Activated CD8-positive, alpha-beta memory T cell treated with anti-CD3 and anti-CD28 coated beads, Interleukin-2, amount 50 U/mL, for 1 hour (primary cell): ENCODE data around the gene ADD2.
A peak's percentile ranks its signal among the peaks of the same experiment; 100 is the strongest.
"Not testable (repeated sequence)": the region's sequence is repeated elsewhere in the genome, so short reads cannot be mapped to it uniquely, and the experiment has no call there.

Experiments used
- DNase-seq: peaks from one replicate; pipeline ENCODE4 v3.0.0-alpha.2; 2020; ENCODE audit errors: extremely low read depth

Gene ADD2

DNA sequence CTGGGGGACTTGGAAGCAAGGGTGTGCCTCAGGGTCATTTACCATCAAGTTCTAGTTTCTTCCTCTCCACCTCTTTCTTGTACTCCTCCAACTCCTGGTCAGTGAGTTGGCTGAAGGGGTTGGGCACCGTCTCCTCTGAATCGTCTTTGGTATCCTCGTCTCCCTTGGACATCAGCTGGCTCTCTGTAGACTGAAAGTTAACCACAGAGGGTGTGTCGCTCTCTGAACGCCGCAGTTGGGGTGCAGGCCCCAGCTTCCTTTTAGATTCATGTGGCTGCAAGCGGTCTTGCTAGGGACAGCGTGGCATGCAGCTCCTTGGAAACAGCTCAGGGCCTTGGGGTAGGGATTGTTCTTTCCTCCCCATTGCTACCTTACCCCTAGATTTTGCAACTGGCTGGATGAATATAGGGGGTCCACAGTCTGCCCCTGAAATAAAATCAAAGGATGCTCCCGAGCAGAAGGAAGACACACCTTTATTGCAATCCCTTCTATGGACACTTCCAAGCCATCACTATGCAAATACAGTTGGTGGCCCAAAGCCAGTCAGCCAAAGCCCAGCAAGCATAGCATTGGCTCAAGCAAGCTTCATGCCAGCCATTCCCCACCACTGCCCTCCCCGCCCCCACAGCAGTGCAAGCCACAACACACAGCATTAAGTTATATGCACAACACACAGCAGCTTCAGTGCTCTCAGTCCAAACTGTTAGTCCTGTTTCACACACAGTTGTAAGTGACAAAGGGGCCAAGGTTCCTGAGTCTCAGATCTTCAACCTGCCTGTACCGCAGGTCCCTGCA lies 93.2 kb downstream of the ADD2 start:
- no peak for DNase-seq

GRCh38 chr2:70673041-70673647 lies 94.9 kb downstream of the ADD2 start:
- DNase-seq: no peak

DNA sequence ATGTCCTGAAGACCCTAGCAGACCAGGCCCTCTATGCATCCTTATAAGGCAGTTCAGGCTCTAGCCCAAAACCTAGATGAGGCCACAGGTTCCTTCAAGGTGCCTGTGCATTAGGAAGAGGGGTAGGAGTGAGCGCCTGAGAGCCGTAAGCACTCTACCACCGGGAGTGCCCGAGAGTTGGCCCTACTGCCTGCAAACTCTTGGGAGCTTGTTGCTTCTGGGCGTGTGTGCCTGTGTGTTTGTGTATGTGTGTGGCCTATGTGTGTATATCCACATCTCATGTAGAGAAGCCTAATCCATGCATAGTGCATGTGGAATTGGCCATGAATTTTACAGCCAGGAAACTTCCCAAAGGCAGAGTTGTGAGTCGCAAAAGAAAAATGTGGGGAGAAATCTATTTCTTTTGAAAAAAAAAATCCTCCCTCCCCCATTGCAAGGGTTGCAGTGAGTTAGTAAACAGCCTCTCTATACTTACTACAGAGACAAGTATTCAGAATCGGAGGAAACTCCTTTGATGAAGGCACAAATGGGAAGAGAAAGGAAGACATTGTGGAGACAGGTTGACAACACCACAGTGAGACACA lies 96.8 kb downstream of the ADD2 start:
- no peak for DNase-seq

GRCh38 chr2:70670626-70671025 lies 97.4 kb downstream of the ADD2 start:
- no peak for DNase-seq

DNA sequence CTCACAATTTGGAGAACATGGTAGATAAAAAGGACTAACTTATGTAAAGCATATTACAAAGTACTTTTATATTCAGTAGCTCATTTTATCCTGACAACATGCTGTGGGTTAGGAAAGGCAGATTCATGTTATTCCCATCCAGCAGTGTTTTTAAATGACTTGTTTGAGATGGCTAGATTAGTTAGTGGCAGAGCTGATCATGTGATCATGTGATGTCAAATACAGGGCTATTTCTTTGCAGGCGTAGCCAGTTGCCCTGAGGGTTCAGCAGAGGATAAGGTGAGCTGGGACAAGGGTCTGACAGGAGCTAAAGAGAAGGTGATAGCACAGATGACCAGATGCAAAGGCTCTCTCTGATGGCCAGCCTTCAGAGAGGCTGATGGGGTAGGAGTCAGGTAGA lies 97.8 kb downstream of the ADD2 start:
- no peak for DNase-seq

- DNase-seq: no peak
Measured at GRCh38 chr2:70668911-70669310, 99.1 kb downstream of the ADD2 start.

GRCh38 chr2:70668432-70668831 lies 99.6 kb downstream of the ADD2 start:
- DNase-seq: no peak

DNA sequence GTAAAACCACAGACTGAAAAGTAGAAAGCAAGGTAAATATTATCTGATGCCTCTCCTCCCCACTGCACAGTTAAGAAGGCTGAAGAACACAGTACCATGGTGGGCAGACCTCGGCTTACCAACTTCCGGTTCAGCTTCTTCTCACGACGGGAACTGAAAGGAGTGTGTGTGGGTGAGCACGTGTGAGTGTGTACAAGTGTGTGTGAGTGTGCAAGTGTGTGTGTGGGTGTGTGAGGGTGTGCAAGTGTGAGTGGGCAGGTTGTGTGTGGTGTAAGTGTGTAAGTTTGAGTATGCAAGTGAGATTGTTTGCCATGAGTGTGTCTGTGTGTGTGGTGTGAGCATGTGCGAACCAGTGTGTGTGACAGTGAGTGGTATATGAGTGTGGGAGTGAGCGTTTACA lies 103.5 kb downstream of the ADD2 start:
- no peak for DNase-seq

DNA sequence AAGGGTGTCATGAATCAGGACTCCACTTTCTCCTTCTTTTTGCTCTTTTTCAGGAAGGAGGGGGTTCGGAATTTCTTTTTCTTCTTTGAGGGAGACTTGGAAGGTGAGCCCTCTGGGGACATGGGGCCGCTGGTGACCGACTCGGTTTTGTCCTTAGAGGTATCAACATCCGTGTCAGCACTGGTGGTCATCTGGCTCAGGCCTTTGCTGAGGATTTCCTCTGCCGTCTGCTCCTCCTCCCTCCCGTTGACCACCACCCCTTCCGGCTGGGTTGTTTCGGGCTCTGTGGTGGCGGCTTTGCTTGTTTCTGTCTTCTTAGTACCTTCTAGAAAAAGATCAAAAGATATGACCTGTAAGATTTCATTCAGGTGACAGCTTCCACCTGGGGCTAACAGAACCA lies 104.6 kb downstream of the ADD2 start:
- DNase-seq: no peak

- no peak for DNase-seq
Measured at GRCh38 chr2:70659551-70659950, 108.4 kb downstream of the ADD2 start.

DNA sequence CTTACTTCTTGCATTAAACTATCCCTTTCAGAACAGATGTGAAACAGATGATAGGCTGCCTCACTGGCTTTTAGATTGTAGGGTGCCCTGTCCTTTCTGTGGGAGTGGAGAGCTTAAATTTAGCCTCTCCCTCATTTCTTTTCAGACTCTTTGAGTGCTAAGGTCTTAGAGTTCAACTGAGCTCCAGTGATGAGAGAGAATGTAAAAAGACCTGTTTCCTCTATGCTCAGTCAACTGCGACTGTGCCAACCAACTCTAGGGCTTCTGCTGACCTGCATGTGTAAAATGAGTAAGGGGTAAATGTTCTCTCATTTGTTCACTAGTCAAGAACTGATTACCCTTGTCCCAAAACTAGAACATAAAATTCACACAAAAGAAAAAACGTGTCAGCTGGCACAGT lies 109.5 kb downstream of the ADD2 start:
- DNase-seq: no peak

DNA sequence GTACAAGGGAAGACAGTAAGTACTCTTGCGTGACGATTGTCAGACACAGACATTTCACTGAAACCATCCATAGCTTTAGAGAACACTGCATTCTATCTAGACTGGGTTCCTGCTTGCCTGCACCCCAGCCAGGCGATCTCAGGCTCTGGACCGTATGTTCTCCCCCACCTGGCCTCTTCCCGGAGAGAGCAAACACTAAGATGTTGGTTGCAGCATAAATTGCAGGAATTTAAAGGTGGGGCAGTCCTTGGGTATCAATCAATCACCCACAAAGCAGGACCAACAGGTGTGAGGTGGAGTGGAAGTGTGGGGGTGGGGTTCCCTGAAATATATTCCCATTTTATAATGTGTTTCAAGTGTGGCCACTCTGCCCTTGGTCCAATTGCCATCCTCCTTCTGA lies 110.8 kb downstream of the ADD2 start:
- DNase-seq: no peak

- DNase-seq: peak; percentile 26
Measured at GRCh38 chr2:70656421-70657010, 111.5 kb downstream of the ADD2 start.

DNA sequence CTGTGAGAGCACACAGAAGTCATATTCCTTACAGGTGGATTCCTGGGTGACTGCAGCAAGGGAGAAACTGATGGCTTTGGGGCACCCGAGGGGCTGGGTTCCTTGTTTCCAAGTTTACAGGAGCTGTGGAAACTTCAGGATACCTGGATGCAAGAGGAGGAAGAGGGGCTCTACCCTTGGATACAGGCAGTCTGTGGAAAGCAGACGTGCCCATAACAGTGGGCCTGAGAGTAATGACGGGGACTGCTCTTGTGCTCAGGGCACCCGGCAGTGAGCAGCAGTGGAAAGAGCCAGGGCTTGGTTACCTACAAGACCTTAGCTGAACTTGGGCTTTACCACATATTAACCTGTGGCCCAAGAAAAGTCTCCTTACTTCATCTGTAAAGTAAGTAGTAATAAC lies 112.2 kb downstream of the ADD2 start:
- DNase-seq: no peak

GRCh38 chr2:70655211-70655610 lies 112.8 kb downstream of the ADD2 start:
- not testable (repeated sequence) for DNase-seq

DNA sequence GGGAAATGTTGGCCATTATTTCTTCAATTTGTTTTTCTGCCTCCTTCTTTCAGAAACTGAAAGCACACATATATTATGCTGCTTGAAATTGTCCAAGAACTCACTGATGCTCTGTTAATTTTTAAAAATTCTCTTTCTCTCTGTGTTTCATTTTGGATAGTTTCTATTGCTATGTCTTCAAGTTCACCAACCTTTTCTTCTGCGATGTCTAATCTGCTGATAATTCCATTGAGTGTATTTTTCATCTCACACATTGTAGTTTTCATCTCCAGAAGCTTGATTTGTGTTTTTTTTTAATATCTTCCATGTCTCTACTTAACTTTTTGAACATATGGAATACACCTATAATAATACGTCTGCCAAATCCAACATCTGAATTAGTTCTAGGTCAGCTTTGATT lies 116.3 kb downstream of the ADD2 start:
- no peak for DNase-seq

DNA sequence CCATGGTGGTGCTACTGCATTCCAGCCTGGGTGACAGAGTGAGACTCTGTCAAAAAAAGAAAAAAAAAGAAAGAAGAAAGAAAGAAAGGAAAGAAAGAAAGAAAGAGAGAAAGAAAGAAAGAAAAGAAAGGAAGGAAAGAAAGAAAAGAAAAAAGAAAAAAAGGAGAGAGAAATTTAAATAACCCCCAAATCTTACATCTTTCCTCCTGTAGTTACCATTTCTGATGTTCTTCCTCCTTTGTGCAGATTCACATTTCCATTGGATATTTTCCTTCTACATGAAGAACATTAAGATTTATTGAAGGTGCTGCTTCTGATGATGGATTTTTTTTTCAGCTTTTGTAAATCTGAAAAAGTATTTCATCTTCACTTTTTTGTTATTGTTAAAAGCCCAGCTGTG lies 117.0 kb downstream of the ADD2 start:
- DNase-seq: no peak

DNA sequence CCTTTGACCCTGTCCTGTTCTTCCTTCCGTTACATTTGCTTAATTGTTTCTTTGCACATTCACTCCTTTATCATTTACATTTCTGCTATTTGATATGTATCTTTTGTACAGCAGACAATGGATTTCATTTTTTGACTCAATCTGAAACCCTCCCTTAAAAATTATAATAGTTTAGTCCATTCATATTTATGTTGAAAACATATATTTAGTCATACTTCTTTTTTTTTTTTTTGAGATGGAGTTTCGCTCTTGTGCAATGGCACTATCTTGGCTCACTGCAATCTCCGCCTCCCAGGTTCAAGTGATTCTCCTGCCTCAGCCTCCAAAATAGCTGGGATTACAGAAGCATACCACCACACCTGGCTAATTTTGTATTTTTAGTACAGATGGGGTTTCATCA lies 119.0 kb downstream of the ADD2 start:
- no peak for DNase-seq

DNA sequence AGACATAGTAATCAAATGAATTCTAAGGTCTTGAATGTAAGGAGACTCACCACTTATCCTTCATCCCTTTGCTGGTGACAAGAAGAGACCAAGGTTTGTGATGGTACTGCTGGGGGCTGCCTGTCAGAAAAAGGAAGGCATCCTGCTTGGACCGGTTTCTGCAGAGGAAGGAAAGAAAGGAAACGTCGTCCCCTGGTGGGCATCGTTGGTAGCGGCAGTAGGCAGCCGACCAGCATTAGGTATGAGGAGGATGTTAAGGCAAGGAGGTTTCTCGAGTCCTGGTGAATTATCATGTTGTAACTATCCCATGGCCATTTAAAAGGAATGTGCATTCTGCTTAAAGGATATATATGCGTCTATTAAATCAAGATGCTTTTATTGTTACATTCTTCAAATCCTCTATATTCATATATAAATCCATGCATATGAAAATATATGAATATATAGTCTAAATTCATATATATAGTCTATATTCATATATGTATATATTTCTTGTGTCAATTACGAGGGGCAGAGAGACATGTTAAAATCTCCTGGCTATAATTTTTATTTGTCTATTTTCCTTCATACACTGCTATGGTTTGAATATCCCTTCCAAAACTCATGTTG lies 120.0 kb downstream of the ADD2 start:
- DNase-seq: peak; percentile 29

- no peak for DNase-seq
Measured at GRCh38 chr2:70646420-70646818, 121.6 kb downstream of the ADD2 start.

GRCh38 chr2:70645733-70646419 lies 122.1 kb downstream of the ADD2 start:
- no peak for DNase-seq

- DNase-seq: no peak
Measured at GRCh38 chr2:70643715-70644114, 124.3 kb downstream of the ADD2 start.
